Measurements from ENCODE around the gene NEK6.

DNA sequence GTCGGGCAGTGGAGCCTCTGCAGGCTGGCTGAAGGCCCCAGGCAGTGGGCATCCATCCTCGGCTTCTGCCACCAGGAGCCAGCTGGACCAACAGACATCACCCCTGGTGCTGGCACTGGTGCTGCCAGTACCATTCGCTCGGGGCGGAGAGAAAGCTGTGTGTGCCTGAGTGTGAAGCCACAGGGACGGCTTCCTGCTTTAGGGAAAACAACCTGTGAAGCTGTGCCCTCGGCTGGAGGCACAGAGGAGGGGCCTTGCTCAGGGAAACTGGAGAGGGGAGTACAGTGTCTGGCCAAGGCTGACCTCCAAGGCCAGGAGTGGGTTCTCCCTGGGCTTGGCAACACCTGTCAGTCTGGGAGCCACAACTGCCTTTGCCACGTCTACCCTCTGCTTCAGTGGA is 38.3 kb downstream of the NEK6 start:
- TF ChIP-seq, protein P1, sequence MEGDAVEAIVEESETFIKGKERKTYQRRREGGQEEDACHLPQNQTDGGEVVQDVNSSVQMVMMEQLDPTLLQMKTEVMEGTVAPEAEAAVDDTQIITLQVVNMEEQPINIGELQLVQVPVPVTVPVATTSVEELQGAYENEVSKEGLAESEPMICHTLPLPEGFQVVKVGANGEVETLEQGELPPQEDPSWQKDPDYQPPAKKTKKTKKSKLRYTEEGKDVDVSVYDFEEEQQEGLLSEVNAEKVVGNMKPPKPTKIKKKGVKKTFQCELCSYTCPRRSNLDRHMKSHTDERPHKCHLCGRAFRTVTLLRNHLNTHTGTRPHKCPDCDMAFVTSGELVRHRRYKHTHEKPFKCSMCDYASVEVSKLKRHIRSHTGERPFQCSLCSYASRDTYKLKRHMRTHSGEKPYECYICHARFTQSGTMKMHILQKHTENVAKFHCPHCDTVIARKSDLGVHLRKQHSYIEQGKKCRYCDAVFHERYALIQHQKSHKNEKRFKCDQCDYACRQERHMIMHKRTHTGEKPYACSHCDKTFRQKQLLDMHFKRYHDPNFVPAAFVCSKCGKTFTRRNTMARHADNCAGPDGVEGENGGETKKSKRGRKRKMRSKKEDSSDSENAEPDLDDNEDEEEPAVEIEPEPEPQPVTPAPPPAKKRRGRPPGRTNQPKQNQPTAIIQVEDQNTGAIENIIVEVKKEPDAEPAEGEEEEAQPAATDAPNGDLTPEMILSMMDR (conservative IDR thresholded peaks at IDR 0.05; ENCODE audit: low read depth, low read length) = no peak
- no peak for TF ChIP-seq EZH2phosphoT487 (IDR thresholded peaks at IDR 0.05; ENCODE audit: borderline replicate concordance, low read length)
